Medulla oblongata (tissue), 1 donor: ENCODE results near the gene NAGS.
"Not testable (repeated sequence)": the region's sequence is repeated elsewhere in the genome, so short reads cannot be mapped to it uniquely, and the experiment has no call there.

ENCODE experiments used
- DNase-seq: peaks from one replicate; pipeline ENCODE4 v3.0.0-alpha.2; 2015; ENCODE audit errors: extremely low spot score

Gene NAGS

DNA sequence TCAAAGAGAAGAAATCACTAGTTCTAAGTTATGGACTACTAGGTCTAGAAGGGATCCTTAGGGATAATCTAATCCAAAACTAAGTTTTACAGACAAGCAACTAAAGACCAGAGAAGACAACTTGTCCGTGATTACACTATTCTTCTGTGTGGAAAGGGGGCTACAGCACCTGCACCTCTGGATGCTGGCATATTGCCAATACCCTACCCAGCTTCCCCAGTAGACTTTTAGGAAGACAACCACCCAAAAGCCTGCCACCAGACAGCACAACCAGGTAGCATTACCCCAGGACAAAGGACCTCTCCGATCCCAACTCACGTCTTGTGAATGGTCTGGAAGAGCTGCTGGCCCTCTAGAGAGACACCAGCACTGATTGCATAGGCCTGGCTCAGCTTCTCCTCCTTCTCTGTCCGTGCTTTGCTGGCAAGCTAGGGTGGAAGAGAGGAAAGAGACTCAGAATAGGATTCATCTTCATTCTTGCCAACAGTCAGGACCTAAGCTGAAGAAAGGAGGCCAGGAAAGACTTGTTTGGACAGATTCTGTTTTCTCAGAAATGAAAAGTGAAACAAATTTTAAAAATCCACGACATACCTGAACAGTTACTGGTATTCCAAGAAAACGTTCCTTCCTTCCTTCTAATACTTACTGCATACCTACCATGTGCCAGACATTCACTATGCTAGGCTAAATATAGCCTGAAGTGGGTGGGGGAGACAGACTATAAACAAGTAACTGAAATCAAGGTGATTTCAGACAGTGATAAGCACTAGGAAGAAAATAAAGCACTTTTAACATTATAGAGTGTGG, 35.6 kb downstream of the NAGS start:
- no peak for DNase-seq

DNA sequence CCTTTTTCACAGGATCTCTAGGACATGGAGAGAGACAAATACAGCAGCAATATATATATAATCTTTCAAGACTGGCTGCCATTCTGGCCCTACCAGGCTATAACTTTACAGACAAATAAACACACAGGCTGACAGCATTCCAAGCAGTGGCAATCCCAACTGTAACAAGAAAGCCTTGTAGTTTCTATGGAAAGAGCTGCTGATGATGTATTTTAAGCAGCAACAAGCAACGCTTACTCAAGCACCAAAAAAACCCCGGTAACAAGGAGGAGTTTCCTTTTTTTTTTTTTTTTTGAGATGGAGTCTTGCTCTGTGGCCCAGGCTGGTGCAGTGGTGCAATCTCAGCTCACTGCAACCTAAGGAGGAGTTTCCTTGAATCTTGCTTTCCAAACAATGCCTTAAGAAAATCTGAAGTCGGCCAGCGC, 38.9 kb downstream of the NAGS start:
- no peak for DNase-seq

DNA sequence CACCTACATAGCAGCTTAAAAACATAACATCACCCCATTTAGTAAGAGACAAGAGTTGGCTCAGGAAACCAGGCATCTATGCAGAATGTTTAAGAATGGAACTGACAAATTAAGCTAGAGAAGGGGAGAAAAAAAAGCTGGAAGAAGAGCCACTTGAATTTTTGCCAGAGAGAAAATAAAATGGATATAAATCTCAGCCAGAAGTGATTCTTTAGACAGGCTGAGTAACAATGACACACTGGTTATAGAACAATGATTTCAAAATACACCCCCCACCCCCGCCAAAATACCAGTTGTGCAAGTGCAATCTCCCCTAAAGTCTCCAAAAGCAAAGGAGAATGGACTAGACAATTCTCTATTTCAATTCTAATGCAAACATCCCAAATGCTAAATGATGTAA, 39.6 kb downstream of the NAGS start:
- DNase-seq = no peak

GRCh38 chr17:44045486-44045885, 41.1 kb downstream of the NAGS start:
- DNase-seq = no peak

DNA sequence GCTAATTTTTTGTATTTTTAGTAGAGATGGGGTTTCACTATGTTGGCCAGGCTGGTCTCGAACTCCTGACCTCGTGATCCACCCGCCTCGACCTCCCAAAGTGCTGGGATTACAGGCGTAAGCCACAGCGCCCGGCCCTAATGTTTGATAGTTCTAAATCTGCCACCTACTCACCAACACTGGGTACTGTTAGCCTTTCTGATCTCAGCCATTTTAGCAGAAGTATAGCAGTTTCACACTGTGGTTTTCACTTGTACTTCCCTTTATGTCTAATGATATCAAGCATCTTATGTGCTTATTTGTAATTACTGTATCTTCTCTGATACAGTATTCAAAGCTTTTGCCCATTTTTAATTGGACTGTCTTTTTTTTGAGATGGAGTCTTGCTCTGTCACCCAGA, 42.5 kb downstream of the NAGS start:
- DNase-seq = not testable (repeated sequence)

DNA sequence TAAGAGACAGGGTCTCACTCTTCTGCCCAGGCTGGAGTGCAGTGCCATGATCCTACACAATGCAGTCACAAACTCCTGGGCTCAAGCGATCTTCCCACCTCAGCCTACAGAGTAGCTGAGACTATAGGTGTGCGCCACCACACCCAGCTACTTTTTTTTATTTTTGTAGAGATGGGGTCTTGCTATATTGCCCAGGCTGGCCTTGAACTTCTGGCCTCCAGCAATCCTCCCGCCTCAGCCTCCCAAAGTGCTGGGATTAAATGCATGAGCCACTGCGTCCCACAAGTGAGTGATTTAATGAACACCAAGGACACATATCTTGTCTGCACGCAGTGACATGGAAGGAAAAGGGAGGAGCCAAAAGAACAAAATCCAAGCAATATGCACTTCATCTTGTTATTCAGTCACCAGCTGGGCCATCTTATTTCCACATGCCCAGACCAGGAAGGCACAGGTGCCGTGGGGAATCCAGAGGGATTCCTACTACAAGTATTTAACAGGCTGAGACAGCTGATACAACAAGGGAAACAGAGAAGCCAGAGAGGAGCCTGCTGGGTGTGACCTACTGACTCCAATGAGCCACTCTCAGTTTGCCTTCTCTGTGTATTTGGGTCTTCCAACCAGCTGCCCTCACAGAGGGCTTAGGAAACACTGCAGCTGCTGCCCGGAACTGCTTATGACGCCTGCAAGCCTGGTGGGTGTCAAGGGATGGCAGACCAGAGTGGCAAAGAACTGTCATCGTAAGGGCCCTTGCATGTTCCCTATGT, 45.1 kb downstream of the NAGS start:
- no peak for DNase-seq

DNA sequence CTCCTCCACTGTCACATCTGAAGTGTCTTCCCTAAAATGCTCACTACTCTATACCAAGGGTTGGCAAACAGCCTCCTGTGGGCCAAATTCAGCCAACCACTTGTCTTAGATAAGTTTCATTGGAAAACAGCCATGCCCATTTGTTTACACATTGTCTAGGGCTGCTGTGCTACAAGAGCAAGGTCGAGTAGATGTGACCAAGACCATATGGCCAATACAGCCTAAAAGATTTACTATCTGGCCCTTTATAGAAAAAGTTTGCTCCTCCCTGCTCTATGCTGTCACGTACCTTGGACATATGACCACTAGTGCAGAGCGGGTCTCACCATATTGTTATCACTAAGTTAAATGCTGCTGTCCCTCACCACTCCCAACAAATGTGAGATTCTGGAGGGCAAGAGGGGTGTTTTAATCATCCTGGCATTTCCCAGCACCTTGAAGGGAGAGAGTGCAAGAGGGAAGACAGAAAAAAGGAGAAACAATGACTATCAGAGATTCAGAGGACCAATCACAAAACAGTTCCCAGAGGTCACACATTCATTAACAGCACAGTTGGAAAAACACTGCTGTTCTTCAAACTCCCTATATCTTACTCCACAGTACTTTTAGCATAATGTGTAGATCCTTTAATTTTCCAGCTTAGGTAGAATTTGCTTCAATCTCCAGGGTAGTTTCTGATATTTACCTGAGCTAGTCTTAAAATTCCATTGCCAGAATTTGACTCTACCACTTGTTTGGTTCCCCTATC, 48.9 kb downstream of the NAGS start:
- no peak for DNase-seq
